K562 (cell line): ENCODE data around the gene C5AR2. TPM values are rescaled to one million over a fixed set of nuclear protein-coding genes. Genes with fewer than 3 reads are reported as not detected.
A peak's percentile ranks its signal among the peaks of the same experiment; 100 is the strongest.

Source experiments
- ATAC-seq: fragments of 200-7000 bp; cut with Tn5 transposase; 3 replicates; pipeline ENCODE4 v1.9.1; 2020; ENCODE audit warnings: moderate library complexity
- BruUV-seq: library from RNA; stranded (reverse); fragments of 400-500 nt; replicated peaks from 2 replicates; lab custom pipeline; 2021; lab: Mats Ljungman, UMichigan
- CTCF ChIA-PET: fragments of 300-600 bp; formaldehyde crosslinking; extraction: SDS; loops from one replicate; lab custom pipeline; 2021; ENCODE audit warnings: low intra/inter-chr PET ratio; lab: Yijun Ruan, JAX
- POLR2A ChIA-PET: fragments of 300-600, 350-650 bp; sonication (Branson Sonifier 250); formaldehyde crosslinking; extraction: SDS; loops from one replicate; lab custom pipeline; 2021; ENCODE audit warnings: antibody characterized with exemption, inconsistent platforms; lab: Yijun Ruan, JAX
- DNase-seq, 4 experiments: peaks; one replicate each; pipeline versions ENCODE4 v3.0.0 to v3.0.0-alpha.2; 2011 to 2018; ENCODE audit warnings: low spot score in 3 of 4, mixed read lengths in 3 of 4; ENCODE audit errors: extremely low read depth in 1 of 4
- FAIRE-seq: peaks from 2 replicates; lab custom pipeline; 2011; peaks lifted over from hg19 to GRCh38; lab: Jason Lieb, UNC
- H2AFZ ChIP-seq: 2 replicates; pipeline ENCODE4 v1.6.0; 2011; ENCODE audit warnings: low read depth, low read length, control low read depth, inconsistent platforms
- H3K27ac ChIP-seq: fragments of 200-600 bp; 3 replicates; pipeline ENCODE4 v1.8.0; 2011; ENCODE audit warnings: low read depth, mild to moderate bottlenecking, control low read depth, inconsistent platforms, low read length, moderate library complexity, mixed read lengths; ENCODE audit errors: extremely low read depth
- H3K27me3 ChIP-seq, 2 experiments: fragments of 300-600 bp in 1 of 2; 2 replicates in 1 of 2; 3 replicates in 1 of 2; pipeline versions ENCODE4 v1.6.0 to v1.8.0; 2011; ENCODE audit warnings: inconsistent platforms in 2 of 2, low read length in 2 of 2, mild to moderate bottlenecking in 1 of 2, mixed read lengths in 1 of 2, moderate library complexity in 1 of 2; ENCODE audit not compliant: control insufficient read depth in 2 of 2, insufficient read depth in 2 of 2
- H3K36me3 ChIP-seq: fragments of 300-600 bp; 3 replicates; pipeline ENCODE4 v1.8.0; 2011; ENCODE audit warnings: mild to moderate bottlenecking, low read length, inconsistent platforms; ENCODE audit not compliant: control insufficient read depth, insufficient read depth
- H3K4me1 ChIP-seq, 2 experiments: fragments of 200-600 bp in 1 of 2; replicated peaks in 1 of 2; 2 replicates in 1 of 2; 3 replicates in 1 of 2; pipeline versions ENCODE4 v1.5.1 to v1.8.0; 2011; ENCODE audit warnings: inconsistent platforms in 2 of 2, low read length in 2 of 2, mild to moderate bottlenecking in 1 of 2, mixed read lengths in 1 of 2, moderate library complexity in 1 of 2; ENCODE audit not compliant: control insufficient read depth in 2 of 2, insufficient read depth in 2 of 2
- H3K4me2 ChIP-seq: 2 replicates; pipeline ENCODE4 v1.6.1; 2011; ENCODE audit warnings: low read length, control low read depth, inconsistent platforms, mixed read lengths; ENCODE audit not compliant: insufficient read depth
- H3K4me3 ChIP-seq: fragments of 200-600 bp; sonication (generic), shearing (Covaris generic); 2 replicates; pipeline ENCODE4 v1.5.1; 2016; ENCODE audit warnings: control low read depth, inconsistent platforms
- H3K79me2 ChIP-seq: fragments of 200-600 bp; 3 replicates; pipeline ENCODE4 v1.8.0; 2011; ENCODE audit warnings: low read length, inconsistent platforms; ENCODE audit not compliant: control insufficient read depth, insufficient read depth
- H3K9ac ChIP-seq, 2 experiments: 2 replicates each; pipeline versions ENCODE4 v1.6.0 to v1.6.1; 2011; ENCODE audit warnings: low read depth in 2 of 2, low read length in 2 of 2, control low read depth in 1 of 2, inconsistent platforms in 1 of 2, mild to moderate bottlenecking in 1 of 2, mixed read lengths in 1 of 2; ENCODE audit not compliant: insufficient read depth in 1 of 2
- H3K9me1 ChIP-seq: one replicate; pipeline ENCODE4 v1.6.0; 2011; ENCODE audit warnings: inconsistent platforms, mild to moderate bottlenecking, low read length, moderate library complexity; ENCODE audit not compliant: control insufficient read depth, insufficient read depth
- H3K9me3 ChIP-seq: replicated peaks from 2 replicates; pipeline ENCODE4 v1.5.1; 2011; ENCODE audit warnings: low read depth, low read length, inconsistent platforms; ENCODE audit not compliant: control insufficient read depth, insufficient read depth
- H4K20me1 ChIP-seq: replicated peaks from 2 replicates; pipeline ENCODE4 v1.6.1; 2011; ENCODE audit warnings: low read length, inconsistent platforms, mixed read lengths; ENCODE audit not compliant: control insufficient read depth, insufficient read depth
- CREB1 ChIP-seq, 2 experiments: sonication (generic) in 1 of 2; formaldehyde crosslinking in 1 of 2; IDR thresholded peaks; 2 replicates each; pipeline versions ENCODE4 v1.6.1 to v1.8.0; 2012 to 2022; ENCODE audit warnings: inconsistent platforms in 1 of 2, mild to moderate bottlenecking in 1 of 2, missing genetic modification reagents in 1 of 2, moderate library complexity in 1 of 2
- EGR1 ChIP-seq: fragments of 450-650 bp; conservative IDR thresholded peaks from 2 replicates; pipeline ENCODE4 v1.6.1; 2017; ENCODE audit warnings: mild to moderate bottlenecking
- FIP1L1 ChIP-seq: fragments of 200-400 bp; formaldehyde crosslinking; IDR thresholded peaks from 2 replicates; pipeline ENCODE4 v1.6.1; 2018; ENCODE audit warnings: mild to moderate bottlenecking, low read depth, low read length; ENCODE audit not compliant: poor library complexity, severe bottlenecking
- FOXK2 ChIP-seq, 2 experiments: fragments of 450-650 bp; IDR thresholded peaks in 1 of 2; conservative IDR thresholded peaks in 1 of 2; 2 replicates each; pipeline ENCODE4 v1.6.1; 2016; ENCODE audit warnings: low read depth in 2 of 2, mild to moderate bottlenecking in 1 of 2
- NR4A1 ChIP-seq, 2 experiments: fragments of 250-450 bp in 1 of 2; fragments of 450-650 bp in 1 of 2; sonication (Bioruptor Pico) in 1 of 2; IDR thresholded peaks; 2 replicates each; pipeline versions ENCODE4 v1.4.0 to v1.6.1; 2016 to 2020; ENCODE audit warnings: mild to moderate bottlenecking in 2 of 2, missing compliant biosample characterization in 1 of 2, missing genetic modification characterization in 1 of 2, moderate library complexity in 1 of 2
- PRMT5 ChIP-seq: sonication (generic); formaldehyde crosslinking; IDR thresholded peaks from 2 replicates; pipeline ENCODE4 v1.5.0; 2020; ENCODE audit warnings: missing genetic modification reagents
- SMARCE1 ChIP-seq: fragments of 450-650 bp; IDR thresholded peaks from 2 replicates; pipeline ENCODE4 v1.7.1; 2016; ENCODE audit warnings: mild to moderate bottlenecking
- YY1 ChIP-seq, 3 experiments: IDR thresholded peaks; 2 replicates each; pipeline ENCODE4 v1.6.1; 2011; ENCODE audit warnings: low read length in 2 of 3, mild to moderate bottlenecking in 2 of 3, moderate library complexity in 2 of 3, borderline replicate concordance in 1 of 3, control low read depth in 1 of 3, low read depth in 1 of 3; ENCODE audit not compliant: insufficient read depth in 3 of 3, insufficient replicate concordance in 2 of 3, control insufficient read depth in 1 of 3, insufficient read length in 1 of 3; ENCODE audit errors: extremely low read depth in 1 of 3
- ZNF384 ChIP-seq: IDR thresholded peaks from 2 replicates; pipeline ENCODE4 v1.6.1; 2012; ENCODE audit warnings: low read depth, low read length, improper control_type of control experiment
- WGBS: fragments of 100-300 bp; shearing (Covaris generic); methylation state at CpG from one replicate; pipeline ENCODE4 v1.1.6; 2016; ENCODE audit warnings: low coverage, mixed read lengths; ENCODE audit not compliant: insufficient coverage; ENCODE audit errors: missing lambda C conversion rate; 5-methylcytosine and 5-hydroxymethylcytosine counted together
- in situ Hi-C: fragments of 300-500 bp; cut with MboI; formaldehyde crosslinking; loops from 4 replicates; pipeline ENCODE4 v1.15.0; 2018; ENCODE audit warnings: inconsistent platforms, mixed read lengths
- intact Hi-C: fragments of 100-400 bp; cut with micrococcal nuclease; formaldehyde crosslinking; loops from 2 replicates; pipeline ENCODE4 v1.14.2; 2022
- polyA plus RNA-seq, 8 experiments: library from polyadenylated mRNA; depleted of rRNA in 4 of 8; stranded (reverse) in 5 of 8; unstranded in 3 of 8; fragments of >200 nt; fragmentation: Nextera tagmentation in 2 of 8; fragmentation: Illumina TruSeq in 1 of 8; extraction: Ambion mirVana in 2 of 8; extraction: Trizol in 1 of 8; gene quantifications; 2 replicates each; pipeline versions ENCODE4 v1.2.1 to v1.2.3, GENCODE V29; 2011 to 2014; ENCODE audit warnings: inconsistent platforms in 1 of 8, missing spikeins in 1 of 8
- total RNA-seq, 7 experiments: library from RNA; depleted of rRNA in 6 of 7; stranded (reverse); fragments of >200 nt in 6 of 7; fragmentation: Illumina TruSeq in 2 of 7; extraction: Trizol in 2 of 7; gene quantifications; 2 replicates each; pipeline versions ENCODE4 v1.2.1 to v1.2.3, GENCODE V29; 2011 to 2021; ENCODE audit warnings: low replicate concordance in 1 of 7
- TF ChIP-seq, protein P1 (sequence below): sonication (generic); formaldehyde crosslinking; IDR thresholded peaks from 2 replicates; pipeline ENCODE4 v1.8.1; 2022; ENCODE audit warnings: missing genetic modification reagents
- TF ChIP-seq, protein P2 (sequence below): fragments of 250-450 bp; sonication (Bioruptor Pico); IDR thresholded peaks from 2 replicates; pipeline ENCODE4 v1.4.0; 2020
- TF ChIP-seq, protein P3 (sequence below): sonication (generic); formaldehyde crosslinking; IDR thresholded peaks from 2 replicates; pipeline ENCODE4 v1.8.0; 2023; ENCODE audit warnings: mild to moderate bottlenecking, missing genetic modification reagents
- TF ChIP-seq, protein P4 (sequence below): fragments of 250-450 bp; sonication (Bioruptor Pico); IDR thresholded peaks from 2 replicates; pipeline ENCODE4 v1.4.0; 2020; ENCODE audit warnings: mild to moderate bottlenecking

Gene C5AR2
- total and polyA plus RNA-seq, 9 of the 15 experiments (the other 6 are each of a cell fraction or from before 2014, with no cell fraction given), result 0.01 to 1.1 (median 0.13) TPM

DNA sequence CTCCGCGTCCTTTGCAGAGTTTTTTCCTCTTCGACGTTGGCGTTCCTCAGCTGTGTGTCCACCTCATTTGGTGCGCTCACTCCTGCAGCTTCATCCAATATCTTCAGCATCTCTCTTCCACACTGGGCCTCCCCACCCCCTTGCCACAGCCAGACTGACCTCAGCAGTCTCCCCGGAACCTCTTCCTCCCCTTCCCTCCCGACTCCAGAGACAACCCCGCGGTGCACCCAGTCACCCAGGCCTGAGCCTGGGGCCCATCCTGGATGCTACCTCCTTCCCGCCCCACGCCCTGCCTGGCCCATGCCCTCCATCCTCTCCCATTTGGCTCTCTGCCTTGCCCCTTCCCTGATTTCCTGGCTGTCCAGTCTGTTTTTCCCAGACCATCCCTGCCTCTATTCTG lies 8.1 kb upstream of the C5AR2 start:
- intact Hi-C loops (no loop called here), in situ Hi-C loops (no loop called here)
- H3K27me3 ChIP-seq, result no peaks in the 10 kb centered on the region; a peak in 1 of 5 replicates
- ATAC-seq (peak; percentile 53), DNase-seq (no peak), FAIRE-seq (no peak)
- H3K4me3 ChIP-seq, result no peak overlapping the region
- no peaks in the 10 kb centered on the region for H3K79me2 ChIP-seq
- WGBS, result 58% methylated on average over 10 of the region's 12 CpGs
- ChIA-PET CTCF (interaction anchor here (0.8 kb wide), 1 partner anchor 12 kb away, joined by 4 read pairs; no protein-coding TSS in a partner anchor), POLR2A (interaction anchor here (1.7 kb wide), 1 partner anchor 9 kb away, joined by 5 read pairs; no protein-coding TSS in a partner anchor)
- H2AFZ ChIP-seq, result peak overlapping the region; percentile 43
- no peak overlapping the region for H3K4me2 ChIP-seq
- peaks cover 7 to 22% of the 10 kb centered on the region in 2 experiments; a peak in 4 of 5 replicates for H3K4me1 ChIP-seq
- no peaks in the 10 kb centered on the region for H4K20me1 ChIP-seq
- no TSS peak for BruUV-seq
- H3K9me3 ChIP-seq, result no peaks in the 10 kb centered on the region
- H3K9ac ChIP-seq, result peak overlapping the region in 1 of 2 experiments; percentile 54; a peak in 2 of 4 replicates
- H3K27ac ChIP-seq, result no peak overlapping the region
- no peaks in the 10 kb centered on the region for H3K9me1 ChIP-seq
- no peaks in the 10 kb centered on the region for H3K36me3 ChIP-seq
- TF ChIP-seq NR4A1 (CRISPR knock-in tag; IDR thresholded peaks at IDR 0.05), result no peak
- TF ChIP-seq NR4A1 (tag; IDR thresholded peaks at IDR 0.05), result no peak
- no peak for TF ChIP-seq FIP1L1
- TF ChIP-seq, protein P1, sequence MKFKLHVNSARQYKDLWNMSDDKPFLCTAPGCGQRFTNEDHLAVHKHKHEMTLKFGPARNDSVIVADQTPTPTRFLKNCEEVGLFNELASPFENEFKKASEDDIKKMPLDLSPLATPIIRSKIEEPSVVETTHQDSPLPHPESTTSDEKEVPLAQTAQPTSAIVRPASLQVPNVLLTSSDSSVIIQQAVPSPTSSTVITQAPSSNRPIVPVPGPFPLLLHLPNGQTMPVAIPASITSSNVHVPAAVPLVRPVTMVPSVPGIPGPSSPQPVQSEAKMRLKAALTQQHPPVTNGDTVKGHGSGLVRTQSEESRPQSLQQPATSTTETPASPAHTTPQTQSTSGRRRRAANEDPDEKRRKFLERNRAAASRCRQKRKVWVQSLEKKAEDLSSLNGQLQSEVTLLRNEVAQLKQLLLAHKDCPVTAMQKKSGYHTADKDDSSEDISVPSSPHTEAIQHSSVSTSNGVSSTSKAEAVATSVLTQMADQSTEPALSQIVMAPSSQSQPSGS (CRISPR knock-in tag), result no peak
- TF ChIP-seq, protein P2, sequence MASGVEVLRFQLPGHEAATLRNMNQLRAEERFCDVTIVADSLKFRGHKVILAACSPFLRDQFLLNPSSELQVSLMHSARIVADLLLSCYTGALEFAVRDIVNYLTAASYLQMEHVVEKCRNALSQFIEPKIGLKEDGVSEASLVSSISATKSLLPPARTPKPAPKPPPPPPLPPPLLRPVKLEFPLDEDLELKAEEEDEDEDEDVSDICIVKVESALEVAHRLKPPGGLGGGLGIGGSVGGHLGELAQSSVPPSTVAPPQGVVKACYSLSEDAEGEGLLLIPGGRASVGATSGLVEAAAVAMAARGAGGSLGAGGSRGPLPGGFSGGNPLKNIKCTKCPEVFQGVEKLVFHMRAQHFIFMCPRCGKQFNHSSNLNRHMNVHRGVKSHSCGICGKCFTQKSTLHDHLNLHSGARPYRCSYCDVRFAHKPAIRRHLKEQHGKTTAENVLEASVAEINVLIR, result no peak
- TF ChIP-seq SMARCE1, result no peak
- TF ChIP-seq FOXK2 (conservative IDR thresholded peaks at IDR 0.05 in 1 of 2, IDR thresholded peaks at IDR 0.05 in 1 of 2; ENCODE audit: low read depth in 2 of 2), result no peak
- TF ChIP-seq, protein P3, sequence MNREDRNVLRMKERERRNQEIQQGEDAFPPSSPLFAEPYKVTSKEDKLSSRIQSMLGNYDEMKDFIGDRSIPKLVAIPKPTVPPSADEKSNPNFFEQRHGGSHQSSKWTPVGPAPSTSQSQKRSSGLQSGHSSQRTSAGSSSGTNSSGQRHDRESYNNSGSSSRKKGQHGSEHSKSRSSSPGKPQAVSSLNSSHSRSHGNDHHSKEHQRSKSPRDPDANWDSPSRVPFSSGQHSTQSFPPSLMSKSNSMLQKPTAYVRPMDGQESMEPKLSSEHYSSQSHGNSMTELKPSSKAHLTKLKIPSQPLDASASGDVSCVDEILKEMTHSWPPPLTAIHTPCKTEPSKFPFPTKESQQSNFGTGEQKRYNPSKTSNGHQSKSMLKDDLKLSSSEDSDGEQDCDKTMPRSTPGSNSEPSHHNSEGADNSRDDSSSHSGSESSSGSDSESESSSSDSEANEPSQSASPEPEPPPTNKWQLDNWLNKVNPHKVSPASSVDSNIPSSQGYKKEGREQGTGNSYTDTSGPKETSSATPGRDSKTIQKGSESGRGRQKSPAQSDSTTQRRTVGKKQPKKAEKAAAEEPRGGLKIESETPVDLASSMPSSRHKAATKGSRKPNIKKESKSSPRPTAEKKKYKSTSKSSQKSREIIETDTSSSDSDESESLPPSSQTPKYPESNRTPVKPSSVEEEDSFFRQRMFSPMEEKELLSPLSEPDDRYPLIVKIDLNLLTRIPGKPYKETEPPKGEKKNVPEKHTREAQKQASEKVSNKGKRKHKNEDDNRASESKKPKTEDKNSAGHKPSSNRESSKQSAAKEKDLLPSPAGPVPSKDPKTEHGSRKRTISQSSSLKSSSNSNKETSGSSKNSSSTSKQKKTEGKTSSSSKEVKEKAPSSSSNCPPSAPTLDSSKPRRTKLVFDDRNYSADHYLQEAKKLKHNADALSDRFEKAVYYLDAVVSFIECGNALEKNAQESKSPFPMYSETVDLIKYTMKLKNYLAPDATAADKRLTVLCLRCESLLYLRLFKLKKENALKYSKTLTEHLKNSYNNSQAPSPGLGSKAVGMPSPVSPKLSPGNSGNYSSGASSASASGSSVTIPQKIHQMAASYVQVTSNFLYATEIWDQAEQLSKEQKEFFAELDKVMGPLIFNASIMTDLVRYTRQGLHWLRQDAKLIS, result no peak
- no peak for TF ChIP-seq ZNF384
- TF ChIP-seq PRMT5 (CRISPR knock-in tag), result no peak
- TF ChIP-seq, protein P4, sequence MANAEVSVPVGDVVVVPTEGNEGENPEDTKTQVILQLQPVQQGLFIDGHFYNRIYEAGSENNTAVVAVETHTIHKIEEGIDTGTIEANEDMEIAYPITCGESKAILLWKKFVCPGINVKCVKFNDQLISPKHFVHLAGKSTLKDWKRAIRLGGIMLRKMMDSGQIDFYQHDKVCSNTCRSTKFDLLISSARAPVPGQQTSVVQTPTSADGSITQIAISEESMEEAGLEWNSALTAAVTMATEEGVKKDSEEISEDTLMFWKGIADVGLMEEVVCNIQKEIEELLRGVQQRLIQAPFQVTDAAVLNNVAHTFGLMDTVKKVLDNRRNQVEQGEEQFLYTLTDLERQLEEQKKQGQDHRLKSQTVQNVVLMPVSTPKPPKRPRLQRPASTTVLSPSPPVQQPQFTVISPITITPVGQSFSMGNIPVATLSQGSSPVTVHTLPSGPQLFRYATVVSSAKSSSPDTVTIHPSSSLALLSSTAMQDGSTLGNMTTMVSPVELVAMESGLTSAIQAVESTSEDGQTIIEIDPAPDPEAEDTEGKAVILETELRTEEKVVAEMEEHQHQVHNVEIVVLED (CRISPR knock-in tag), result no peak
- TF ChIP-seq YY1 (IDR thresholded peaks at IDR 0.05; ENCODE audit: borderline replicate concordance in 1 of 3, control insufficient read depth in 1 of 3, extremely low read depth in 1 of 3, insufficient read depth in 3 of 3, insufficient read length in 1 of 3, insufficient replicate concordance in 2 of 3, low read depth in 1 of 3, low read length in 2 of 3), result no peak
- no peak for TF ChIP-seq CREB1 (IDR thresholded peaks at IDR 0.05)
- TF ChIP-seq CREB1 (CRISPR knock-in tag; IDR thresholded peaks at IDR 0.05), result no peak
- TF ChIP-seq EGR1, result no peak
